Loucy (cell line): Measurements from ENCODE around the gene TRMT112.

Experiments used
- H2AFZ ChIP-seq: fragments of 200-600 bp; sonication (generic); 2 replicates; pipeline ENCODE4 v1.6.0; 2016; ENCODE audit warnings: antibody characterized with exemption, mild to moderate bottlenecking, low read length, moderate library complexity
- H3F3A ChIP-seq: fragments of 200-600 bp; 2 replicates; pipeline ENCODE4 v1.6.0; 2016; ENCODE audit warnings: antibody characterized with exemption, low read depth, mild to moderate bottlenecking
- H3K27me3 ChIP-seq: fragments of 200-600 bp; sonication (generic); 2 replicates; pipeline ENCODE4 v1.6.1; 2014; ENCODE audit warnings: low read length, mild to moderate bottlenecking; ENCODE audit not compliant: insufficient read depth, poor library complexity, severe bottlenecking
- H3K36me3 ChIP-seq: fragments of 200-600 bp; sonication (generic); 2 replicates; pipeline ENCODE4 v1.6.1; 2016; ENCODE audit warnings: low read length; ENCODE audit not compliant: insufficient read depth
- H3K4me1 ChIP-seq: fragments of 200-600 bp; sonication (generic); 2 replicates; pipeline ENCODE4 v1.5.1; 2014; ENCODE audit warnings: low read length, mild to moderate bottlenecking; ENCODE audit not compliant: insufficient read depth, poor library complexity, severe bottlenecking
- H3K4me2 ChIP-seq: fragments of 200-600 bp; sonication (generic); 2 replicates; pipeline ENCODE4 v1.6.0; 2014; ENCODE audit warnings: antibody characterized with exemption, low read length, low read depth, mild to moderate bottlenecking; ENCODE audit not compliant: poor library complexity, severe bottlenecking
- H3K4me3 ChIP-seq: fragments of 200-600 bp; sonication (generic); 2 replicates; pipeline ENCODE4 v1.5.1; 2014; ENCODE audit warnings: low read length, mild to moderate bottlenecking, mixed read lengths; ENCODE audit not compliant: poor library complexity, severe bottlenecking
- H3K79me2 ChIP-seq: fragments of 200-600 bp; sonication (generic); 2 replicates; pipeline ENCODE4 v1.6.1; 2014; ENCODE audit warnings: low read length; ENCODE audit not compliant: insufficient read depth
- H3K9ac ChIP-seq: fragments of 200-600 bp; sonication (generic); 2 replicates; pipeline ENCODE4 v1.6.0; 2014; ENCODE audit warnings: mild to moderate bottlenecking, low read depth, low read length, moderate library complexity; ENCODE audit not compliant: poor library complexity, severe bottlenecking
- H3K9me2 ChIP-seq: fragments of 200-600 bp; sonication (generic); replicated peaks from 2 replicates; pipeline ENCODE4 v1.6.1; 2016; ENCODE audit warnings: low read depth, low read length, mixed read lengths
- H3K9me3 ChIP-seq: fragments of 200-600 bp; sonication (generic); 2 replicates; pipeline ENCODE4 v1.6.1; 2014; ENCODE audit warnings: mild to moderate bottlenecking, antibody characterized with exemption, low read length, low read depth; ENCODE audit not compliant: insufficient read depth
- H4K20me1 ChIP-seq: fragments of 200-600 bp; sonication (generic); 2 replicates; pipeline ENCODE4 v1.6.0; 2014; ENCODE audit warnings: antibody characterized with exemption, low read length, mild to moderate bottlenecking; ENCODE audit not compliant: insufficient read depth, poor library complexity, severe bottlenecking
- CTCF ChIP-seq: fragments of 200-600 bp; sonication (generic); conservative IDR thresholded peaks from 2 replicates; pipeline ENCODE4 v1.5.1; 2014; ENCODE audit warnings: mild to moderate bottlenecking, antibody characterized with exemption, low read length
- EZH2phosphoT487 ChIP-seq: fragments of 200-600 bp; IDR thresholded peaks from 2 replicates; pipeline ENCODE4 v1.6.1; 2018; ENCODE audit warnings: antibody characterized with exemption, mild to moderate bottlenecking, moderate library complexity, borderline replicate concordance

TRMT112 gene

GRCh38 chr11:64281957-64282770 lies 35.2 kb downstream of the TRMT112 start:
- H2AFZ ChIP-seq: no peak overlapping the region
- no peaks in the 10 kb centered on the region for H4K20me1 ChIP-seq
- H3K79me2 ChIP-seq: peaks cover 10% of the 10 kb centered on the region; the same call in 1 of the 2 replicates
- H3K27me3 ChIP-seq: no peaks in the 10 kb centered on the region
- TF ChIP-seq CTCF (no peak), EZH2phosphoT487 (no peak)
- peaks cover 8% of the 10 kb centered on the region for H3K4me1 ChIP-seq
- no peak overlapping the region for H3K4me2 ChIP-seq
- no peak overlapping the region for H3K9ac ChIP-seq
- H3K36me3 ChIP-seq: no peaks in the 10 kb centered on the region
- no peaks in the 10 kb centered on the region for H3K9me3 ChIP-seq
- H3F3A ChIP-seq: no peaks in the 10 kb centered on the region
- H3K4me3 ChIP-seq: no peak overlapping the region
- H3K9me2 ChIP-seq: no peaks in the 10 kb centered on the region

GRCh38 chr11:64278576-64279190 lies 38.7 kb downstream of the TRMT112 start:
- H2AFZ ChIP-seq: no peak overlapping the region
- peaks cover 4% of the 10 kb centered on the region; the same call in 1 of the 2 replicates for H3K79me2 ChIP-seq
- H3F3A ChIP-seq: no peaks in the 10 kb centered on the region
- H3K9me3 ChIP-seq: no peaks in the 10 kb centered on the region
- no peaks in the 10 kb centered on the region for H4K20me1 ChIP-seq
- H3K4me3 ChIP-seq: no peak overlapping the region
- H3K4me2 ChIP-seq: no peak overlapping the region
- peaks cover under 1% of the 10 kb centered on the region for H3K4me1 ChIP-seq
- no peaks in the 10 kb centered on the region for H3K27me3 ChIP-seq
- no peak overlapping the region for H3K9ac ChIP-seq
- no peaks in the 10 kb centered on the region for H3K36me3 ChIP-seq
- TF ChIP-seq CTCF (no peak), EZH2phosphoT487 (no peak)
- no peaks in the 10 kb centered on the region for H3K9me2 ChIP-seq

- no peaks in the 10 kb centered on the region for H3K36me3 ChIP-seq
- H4K20me1 ChIP-seq: no peaks in the 10 kb centered on the region
- H3K9ac ChIP-seq: no peak overlapping the region
- H3K4me2 ChIP-seq: no peak overlapping the region
- no peaks in the 10 kb centered on the region for H3F3A ChIP-seq
- no peak overlapping the region for H2AFZ ChIP-seq
- no peaks in the 10 kb centered on the region for H3K9me3 ChIP-seq
- no peak for TF ChIP-seq CTCF
- no peak for TF ChIP-seq EZH2phosphoT487
- no peaks in the 10 kb centered on the region for H3K9me2 ChIP-seq
- no peaks in the 10 kb centered on the region; the same call in 1 of the 2 replicates for H3K79me2 ChIP-seq
- H3K4me1 ChIP-seq: peaks cover 9% of the 10 kb centered on the region
- H3K27me3 ChIP-seq: no peaks in the 10 kb centered on the region
- no peak overlapping the region for H3K4me3 ChIP-seq
Observed at GRCh38 chr11:64276653-64277431, 40.5 kb downstream of the TRMT112 start.
